Right kidney (tissue), 9 donors: ENCODE measurements around the gene CFAP107.
"Not testable (repeated sequence)": the region's sequence is repeated elsewhere in the genome, so short reads cannot be mapped to it uniquely, and the experiment has no call there.

Experiments used
- DNase-seq: peaks from one replicate; pipeline ENCODE4 v3.0.0-alpha.2; 2016
- long read RNA-seq, 8 donors: transcript quantifications; one replicate each; lab custom pipeline, GENCODE V29; 2026

The CFAP107 gene, protein sequence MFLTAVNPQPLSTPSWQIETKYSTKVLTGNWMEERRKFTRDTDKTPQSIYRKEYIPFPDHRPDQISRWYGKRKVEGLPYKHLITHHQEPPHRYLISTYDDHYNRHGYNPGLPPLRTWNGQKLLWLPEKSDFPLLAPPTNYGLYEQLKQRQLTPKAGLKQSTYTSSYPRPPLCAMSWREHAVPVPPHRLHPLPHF
- long read RNA-seq, donor 1 = 0 reads
- long read RNA-seq, donor 2 = 0 reads
- long read RNA-seq, donor 3 = 0 reads
- long read RNA-seq, donor 4 = 0 reads
- long read RNA-seq, donor 5, partial matches to known transcripts = 0 of 1 reads
- long read RNA-seq, donor 5, other reads (novel, unspliced or antisense) = 0 of 1 reads
- long read RNA-seq, donor 6 = 0 reads
- long read RNA-seq, donor 7 = 0 reads
- long read RNA-seq, donor 8, partial matches to known transcripts = 0 of 1 reads
- long read RNA-seq, donor 8, other reads (novel, unspliced or antisense) = 0 of 1 reads

DNA sequence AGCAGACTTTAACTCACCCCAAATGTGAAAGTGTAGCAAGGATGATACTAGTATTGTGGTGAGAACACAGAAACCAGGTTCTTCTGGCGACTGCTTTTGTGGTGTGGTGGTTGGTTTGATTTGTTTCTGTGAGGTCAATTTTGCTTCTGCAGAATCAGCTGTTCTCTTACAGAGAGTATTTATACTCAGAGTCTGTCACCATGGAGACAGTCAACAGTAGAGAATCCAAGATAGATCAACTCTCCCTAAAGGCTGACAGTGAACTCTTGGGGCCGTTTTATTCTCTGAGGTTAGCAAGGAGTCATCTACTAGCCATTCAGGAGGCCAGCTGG, at the start of gene CFAP107:
TSS of gene CFAP107 (plus strand) at position 209 of the 332 bp plus-strand sequence. CDS start 231 bp downstream, outside the sequence.
- DNase-seq = no peak

DNA sequence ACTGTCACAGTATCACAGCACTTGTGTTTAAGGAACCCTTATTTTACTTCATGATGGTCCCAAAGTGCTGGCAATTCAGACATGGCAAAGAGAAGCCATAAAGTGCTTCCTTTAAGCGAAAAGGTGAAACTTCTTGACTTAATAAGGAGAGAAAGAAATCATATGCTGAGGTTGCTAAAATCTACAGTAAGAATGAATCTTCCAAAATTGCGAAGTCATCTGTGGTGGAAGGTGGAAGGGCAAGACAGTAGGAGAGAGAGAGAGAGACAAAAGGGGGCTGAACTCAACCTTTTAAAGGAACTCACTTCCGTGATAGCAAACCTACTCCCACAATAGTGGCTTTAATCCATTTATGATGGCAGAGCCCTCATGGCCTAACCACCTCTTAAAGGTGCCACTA, 49.3 kb upstream of the CFAP107 start:
- no peak for DNase-seq

DNA sequence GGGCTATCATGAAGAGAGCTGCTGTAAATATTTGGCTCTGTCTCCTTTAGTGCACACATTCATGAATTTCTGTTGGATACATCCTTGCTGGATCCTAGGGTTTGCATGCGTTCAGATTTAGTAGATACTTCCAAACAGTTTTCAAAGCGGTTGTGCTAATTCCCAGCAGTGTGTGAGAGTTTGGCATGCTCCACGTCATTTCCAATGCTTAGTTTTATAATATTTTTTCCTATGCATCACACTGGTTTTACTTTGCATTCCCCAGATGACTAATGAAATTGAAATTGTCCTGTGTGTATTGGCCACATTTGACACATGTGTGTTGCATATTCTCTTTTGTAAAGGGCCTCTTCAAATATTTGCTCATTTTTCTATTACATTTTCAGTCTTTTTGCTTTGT, 48.6 kb upstream of the CFAP107 start:
- DNase-seq = no peak

DNA sequence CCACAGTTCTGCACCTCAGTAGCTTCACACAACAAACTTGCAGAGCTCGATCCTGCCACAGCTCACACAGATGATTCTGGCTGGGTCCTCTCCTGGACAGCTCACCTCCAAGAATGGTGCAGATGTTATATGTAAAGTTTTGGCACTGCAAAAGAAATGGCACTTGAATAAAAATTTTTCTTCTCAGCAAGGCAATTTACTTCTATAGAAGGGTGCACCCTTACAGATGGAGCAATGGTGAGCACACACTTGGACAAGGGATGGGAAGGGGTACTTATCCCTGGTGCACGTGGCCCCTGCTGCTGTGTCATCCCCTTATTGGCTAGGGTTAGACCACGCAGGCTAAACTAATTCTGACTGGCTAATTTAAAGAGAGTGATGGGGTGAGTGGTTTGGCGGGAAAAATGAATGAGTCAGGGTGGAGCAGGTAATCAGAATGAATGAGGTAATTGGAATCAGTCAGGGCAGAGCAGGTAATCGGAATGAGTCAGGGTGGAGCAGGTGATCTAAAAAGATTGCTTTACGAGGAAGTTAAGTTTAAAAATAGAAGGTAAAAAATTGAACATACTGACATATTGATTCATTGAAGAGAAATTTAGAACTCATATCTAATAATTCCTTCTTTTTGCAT, 42.1 kb upstream of the CFAP107 start:
- no peak for DNase-seq

DNA sequence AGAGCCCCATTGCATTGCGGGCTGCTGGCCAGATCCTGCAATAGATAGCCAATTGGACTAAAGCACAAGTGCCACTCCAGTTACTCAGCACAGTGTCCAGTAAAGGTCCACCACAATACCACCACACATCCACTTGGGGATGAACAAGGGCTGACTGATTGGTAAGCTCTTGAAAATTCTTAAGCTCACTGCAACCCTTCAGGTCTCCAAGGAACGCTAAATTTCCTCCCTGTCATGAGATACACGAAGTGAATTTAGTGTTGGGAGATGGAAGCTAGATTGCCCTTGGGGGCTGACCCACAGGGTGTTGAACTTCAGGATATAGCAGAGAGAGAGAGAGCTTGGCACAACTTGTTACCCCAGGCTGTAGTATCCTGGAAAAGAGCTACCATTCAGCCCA, 39.9 kb upstream of the CFAP107 start:
- no peak for DNase-seq

DNA sequence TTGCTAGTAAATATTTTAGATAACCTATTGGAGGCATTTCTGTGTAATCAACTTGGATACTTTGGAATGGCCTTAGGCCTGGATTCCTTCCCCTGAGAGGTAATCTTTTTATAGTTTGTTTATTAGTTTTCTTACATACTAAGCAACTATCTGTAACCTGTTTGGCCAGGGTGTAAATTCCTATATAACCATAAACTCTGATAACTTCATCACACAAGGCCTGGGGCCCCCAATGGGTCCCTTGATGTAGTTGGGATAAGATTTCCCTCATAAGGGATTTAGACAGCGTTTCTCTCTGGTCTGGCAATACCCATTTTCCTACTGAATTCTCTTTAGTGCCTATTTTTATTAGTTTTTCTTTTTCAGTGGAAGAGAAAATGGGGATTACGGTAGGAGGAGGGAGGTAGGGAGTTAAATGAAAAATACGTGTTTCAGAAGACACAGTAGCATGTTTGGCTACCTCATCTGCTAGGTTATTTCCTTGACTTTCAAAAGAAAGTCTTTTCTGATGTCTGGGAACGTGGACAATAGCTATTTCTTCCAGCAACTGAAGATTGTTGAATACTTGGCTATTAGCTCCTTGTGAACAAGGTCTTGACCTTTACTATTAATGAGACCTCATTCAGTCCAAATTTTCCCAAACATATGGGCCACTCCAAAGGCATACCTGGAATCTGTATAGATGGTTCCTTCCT, 37.5 kb upstream of the CFAP107 start:
- no peak for DNase-seq

DNA sequence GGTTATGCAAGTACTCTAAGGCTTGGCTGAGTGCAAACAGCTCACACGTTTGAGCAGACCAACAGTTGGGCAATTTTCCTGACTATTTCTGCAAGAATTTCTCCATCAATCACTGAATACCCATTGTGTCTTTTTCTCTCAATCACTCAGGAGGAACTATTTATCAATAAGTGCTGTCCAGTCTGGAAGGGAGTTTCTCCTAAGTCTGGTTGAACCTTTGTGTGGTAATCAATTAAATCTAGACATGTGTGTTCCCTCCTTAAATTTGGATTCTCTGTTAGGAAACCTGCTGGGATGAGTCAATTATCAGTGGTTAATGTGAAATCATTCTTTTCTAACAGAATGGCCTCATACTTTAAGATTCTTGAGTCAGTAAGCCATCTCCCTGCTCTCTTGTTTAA, 36.9 kb upstream of the CFAP107 start:
- no peak for DNase-seq

DNA sequence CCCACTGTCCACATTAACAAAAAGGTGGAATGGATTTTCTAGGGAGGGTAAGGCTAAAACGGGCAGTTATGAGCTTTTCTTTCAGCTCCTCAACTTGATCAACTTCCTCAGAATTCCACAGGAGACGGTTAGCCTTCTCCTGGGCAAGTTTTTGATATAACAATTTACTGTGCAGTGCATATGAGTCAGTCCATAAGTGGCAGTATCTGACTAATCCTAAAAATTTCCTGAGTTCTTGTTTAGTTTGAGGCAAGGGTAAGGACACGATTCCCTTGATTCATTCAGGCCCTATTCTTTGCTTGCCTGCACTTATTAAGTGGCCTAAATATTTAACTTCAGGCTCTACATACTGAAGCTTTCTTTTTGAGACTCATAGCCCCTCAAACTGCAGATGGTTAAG, 36.3 kb upstream of the CFAP107 start:
- DNase-seq = no peak

DNA sequence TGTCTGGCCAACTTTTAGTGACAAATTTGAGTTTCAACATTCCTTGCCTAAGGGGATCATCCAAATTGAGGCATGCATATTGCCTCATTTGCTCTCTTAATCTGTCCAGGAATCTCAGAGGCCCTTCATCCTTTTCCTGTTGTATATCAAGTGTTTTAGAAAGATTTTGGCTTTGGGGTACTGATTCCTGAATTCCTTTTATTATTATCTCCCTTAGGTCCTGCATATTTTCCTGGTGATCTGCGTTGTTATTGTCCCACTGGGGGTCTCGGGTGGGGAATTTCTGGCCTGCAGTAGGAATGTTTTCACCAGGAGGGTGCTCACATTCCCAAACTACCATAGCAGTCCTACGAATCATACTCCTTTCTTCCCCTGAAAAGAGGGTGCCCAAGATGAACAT, 34.5 kb upstream of the CFAP107 start:
- DNase-seq = no peak

DNA sequence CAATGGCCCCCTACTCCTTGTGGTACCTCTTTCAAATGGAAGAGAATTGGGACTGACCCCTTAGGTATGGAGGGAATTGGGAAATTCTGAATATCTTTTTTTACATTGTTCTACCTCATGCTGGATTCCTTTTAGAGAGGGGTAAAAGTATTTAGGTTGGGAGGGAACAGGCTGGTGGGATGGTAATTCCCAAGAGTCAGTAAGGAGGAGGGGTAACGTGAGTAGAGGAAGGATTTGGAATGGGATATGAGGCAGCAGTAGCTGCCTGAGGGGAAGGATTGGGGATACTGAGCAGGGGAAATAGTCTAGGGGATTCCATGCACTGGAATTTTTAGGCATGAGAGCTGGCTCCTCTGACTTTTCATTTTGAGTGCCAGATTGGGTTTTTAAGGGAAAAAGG, 33.9 kb upstream of the CFAP107 start:
- no peak for DNase-seq

DNA sequence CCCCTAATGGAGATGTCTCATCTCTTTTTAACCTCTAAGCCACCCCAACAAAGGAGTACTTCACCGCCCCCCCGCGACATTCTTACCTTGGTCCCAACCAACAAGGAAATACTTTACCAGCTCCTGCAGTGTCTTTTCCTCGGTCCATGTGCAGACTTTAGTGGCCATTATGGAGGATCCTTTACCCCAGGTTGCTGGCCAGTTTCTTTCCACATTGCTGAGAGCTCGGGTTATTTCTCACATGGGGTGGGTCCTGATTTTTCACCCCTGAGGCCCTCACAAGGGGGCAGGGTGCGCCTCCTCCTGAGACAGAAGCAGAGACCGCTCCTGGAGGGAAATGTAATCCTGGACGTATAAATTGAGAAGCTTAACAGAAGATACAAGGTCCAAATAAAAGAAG, 33.1 kb upstream of the CFAP107 start:
- no peak for DNase-seq

DNA sequence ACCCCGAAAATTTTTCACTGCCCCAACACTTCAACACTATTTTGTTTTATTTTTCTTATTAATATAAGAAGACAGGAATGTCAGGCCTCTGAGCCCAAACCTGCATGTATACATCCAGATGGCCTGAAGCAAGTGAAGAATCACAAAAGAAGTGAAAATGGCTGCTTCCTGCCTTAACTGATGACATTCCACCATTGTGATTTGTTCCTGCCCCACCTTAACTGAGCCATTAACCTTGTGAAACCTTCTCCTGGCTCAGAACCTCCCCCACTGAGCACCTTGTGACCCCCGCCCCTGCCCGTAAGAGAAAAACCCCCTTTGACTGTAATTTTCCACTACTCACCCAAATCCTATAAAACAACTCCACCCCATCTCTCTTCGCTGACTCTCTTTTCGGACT, 32.3 kb upstream of the CFAP107 start:
- DNase-seq = not testable (repeated sequence)

DNA sequence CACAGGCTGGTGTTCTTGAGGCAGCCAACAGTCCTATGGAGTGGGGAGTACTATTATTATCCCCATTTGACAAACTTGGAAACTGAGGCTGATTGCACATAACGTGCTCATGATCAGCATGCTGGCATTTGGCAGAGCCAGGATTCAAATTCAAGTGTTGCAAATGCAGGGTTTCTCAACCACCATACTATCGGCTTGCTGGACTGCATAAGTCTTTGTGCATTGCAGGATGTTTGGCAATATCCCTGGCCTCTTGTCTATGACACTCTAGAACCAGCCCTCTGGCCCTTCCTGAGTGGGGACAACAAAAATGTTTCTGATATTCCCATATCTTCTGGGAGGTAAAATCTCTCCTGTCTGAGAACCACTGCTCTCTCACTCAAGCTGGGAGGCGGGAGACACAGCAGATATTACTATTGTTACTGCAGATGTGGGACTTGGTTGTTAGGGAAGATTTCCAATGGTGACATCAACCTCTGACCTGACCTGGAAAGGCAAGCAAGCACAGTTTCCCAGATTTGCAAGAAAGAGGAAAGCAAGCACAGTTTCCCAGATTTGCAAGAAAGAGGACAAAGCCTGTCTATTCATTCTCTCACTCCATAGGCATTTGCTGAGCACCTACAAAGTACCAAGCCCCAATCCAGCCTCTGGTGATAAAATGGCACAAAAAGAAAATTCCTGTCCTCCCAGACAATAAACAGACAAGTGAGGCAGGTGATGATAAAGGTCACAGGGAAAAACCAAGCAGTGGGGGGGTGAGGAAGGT, 31.1 kb upstream of the CFAP107 start:
- no peak for DNase-seq

DNA sequence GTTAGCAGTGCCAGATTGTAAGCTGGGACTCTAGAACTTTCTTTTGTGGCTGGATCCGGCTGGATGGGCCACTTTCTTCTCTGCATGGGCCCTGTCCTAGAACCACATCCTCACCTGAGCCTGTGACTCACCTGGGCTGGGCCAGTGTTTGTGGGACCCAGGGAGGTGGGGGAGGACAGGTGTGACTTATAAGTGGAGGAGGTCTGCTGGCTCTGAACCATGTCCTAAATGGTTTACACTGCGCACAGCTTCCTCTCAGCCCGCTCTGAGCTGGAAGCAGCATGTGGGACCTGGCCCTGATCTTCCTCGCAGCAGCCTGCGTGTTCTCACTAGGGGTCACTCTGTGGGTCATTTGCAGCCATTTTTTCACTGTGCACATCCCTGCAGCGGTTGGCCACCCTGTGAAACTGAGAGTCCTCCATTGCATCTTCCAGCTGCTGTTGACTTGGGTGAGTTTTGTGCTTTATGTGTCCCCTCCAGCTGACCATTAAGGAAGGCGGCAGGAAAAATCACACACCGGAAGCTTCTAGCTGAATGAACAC, 30.0 kb upstream of the CFAP107 start, which contains the start of gene AADACL3:
TSS of gene AADACL3 (plus strand) at position 215 of the 542 bp plus-strand sequence. CDS start at position 282, 67 bp downstream.
- DNase-seq = no peak

DNA sequence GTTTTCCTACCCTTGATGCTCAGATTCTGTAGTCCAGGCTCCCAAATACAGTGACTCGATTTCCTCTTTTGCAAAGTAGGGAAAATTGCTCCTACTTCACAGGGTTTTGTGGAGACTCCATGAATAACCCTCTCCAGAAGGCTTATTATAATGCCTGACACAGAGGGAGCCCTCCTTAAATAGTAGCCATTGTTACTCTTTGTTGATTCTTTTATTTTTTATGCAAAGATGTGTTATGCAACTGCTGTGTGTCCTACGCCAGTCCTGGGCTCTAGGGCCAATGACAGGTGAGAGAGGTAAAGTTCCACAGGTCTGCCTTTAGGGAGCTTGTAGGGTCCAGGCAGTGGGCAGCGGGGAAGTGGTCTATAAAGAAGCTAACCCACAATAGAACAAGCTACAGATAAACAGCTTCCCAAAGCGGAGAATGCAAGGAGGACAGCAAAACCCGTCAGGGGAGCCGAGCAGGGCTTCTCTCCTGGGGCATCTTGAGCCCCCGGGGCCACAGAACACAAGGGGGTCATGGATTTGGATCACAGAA, 28.6 kb upstream of the CFAP107 start:
- DNase-seq = no peak

DNA sequence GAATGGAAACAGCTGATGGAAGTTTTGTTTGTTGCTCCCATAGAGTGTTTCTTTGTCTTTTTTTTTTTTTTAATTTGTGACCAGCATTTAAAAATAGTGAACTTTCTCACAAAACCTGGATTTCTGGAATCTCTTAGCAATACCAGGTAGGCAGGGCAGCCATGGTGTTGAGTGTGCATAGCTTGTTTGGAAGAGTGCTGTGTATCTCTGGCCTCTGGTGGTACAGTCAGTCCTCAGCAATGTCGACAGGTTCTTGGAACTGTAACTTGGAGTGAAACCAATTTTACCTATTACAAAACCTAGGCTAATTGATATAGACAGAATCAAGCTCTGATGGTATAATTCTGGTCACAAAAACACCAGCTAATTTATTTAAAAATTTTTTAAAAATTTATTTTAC, 23.4 kb upstream of the CFAP107 start:
- DNase-seq = no peak

DNA sequence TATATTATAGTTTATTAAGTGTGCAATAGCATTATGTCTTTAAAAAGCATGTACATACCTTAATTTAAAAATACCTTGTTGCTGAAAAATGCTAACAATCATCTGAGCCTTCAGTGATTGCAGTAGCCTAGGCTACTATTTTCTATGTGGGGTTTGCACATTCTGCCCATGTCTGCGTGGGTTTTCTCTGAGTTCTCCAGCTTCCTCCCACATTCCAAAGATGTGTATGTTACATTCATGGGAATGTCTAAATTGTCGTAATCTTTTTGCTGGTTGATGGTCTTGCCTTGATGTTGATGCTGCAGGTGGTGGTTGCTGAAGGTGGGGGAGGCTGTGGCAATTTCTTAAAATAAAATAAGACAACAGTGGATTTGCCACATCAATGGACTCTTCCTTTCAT, 17.6 kb upstream of the CFAP107 start:
- no peak for DNase-seq

DNA sequence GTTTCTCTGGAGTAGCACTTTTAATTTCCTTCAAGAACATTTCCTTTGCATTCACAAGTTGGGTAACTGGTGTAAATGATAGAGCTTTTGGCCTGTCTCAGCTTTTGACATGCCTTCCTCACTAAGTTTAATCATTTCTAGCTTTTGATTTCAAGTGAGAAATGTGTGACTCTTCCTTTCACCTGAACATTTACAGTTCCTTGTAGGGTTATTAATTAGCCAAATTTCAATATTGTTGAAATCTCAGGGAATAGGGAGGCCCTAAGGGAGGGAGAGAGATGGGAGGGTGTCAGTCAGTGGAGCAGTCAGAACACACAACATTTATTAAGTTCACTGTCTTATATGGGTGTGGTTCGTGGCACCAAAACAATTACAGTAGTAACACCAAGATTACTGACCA, 15.8 kb upstream of the CFAP107 start:
- DNase-seq = no peak

DNA sequence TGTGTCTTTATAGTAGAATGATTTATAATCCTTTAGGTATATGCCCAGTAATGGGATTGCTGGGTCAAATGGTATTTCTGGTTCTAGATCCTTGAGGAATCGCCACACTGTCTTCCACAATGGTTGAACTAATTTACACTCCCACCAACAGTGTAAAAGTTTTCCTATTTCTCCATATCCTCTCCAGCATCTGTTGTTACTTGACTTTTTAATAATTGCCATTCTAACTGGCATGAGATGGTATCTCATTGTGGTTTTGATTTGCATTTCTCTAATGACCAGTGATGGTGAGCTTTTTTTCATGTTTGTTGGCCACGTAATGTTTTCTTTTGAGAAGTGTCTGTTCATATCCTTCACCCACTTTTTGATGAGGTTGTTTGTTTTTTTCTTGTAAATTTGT, 14.9 kb upstream of the CFAP107 start:
- DNase-seq = not testable (repeated sequence)

DNA sequence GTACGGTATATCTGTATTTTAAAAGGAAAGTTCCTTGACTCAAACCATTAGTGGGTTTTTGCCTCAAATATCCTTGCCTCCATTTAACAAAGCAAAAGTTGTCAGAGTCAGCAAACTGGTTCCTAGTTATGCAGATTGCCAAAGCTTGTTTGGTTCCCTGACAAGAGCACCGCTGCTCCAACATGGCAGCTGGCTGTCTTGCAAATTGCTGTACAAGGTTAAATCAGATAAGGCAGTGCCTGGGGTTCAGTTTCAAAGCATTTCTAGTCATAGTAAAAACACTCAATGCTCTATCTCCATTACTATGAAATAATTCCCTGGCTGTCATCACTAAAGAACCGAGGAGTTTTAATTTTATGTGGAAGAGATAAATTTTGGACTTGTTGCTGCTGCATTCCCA, 11.3 kb upstream of the CFAP107 start:
- DNase-seq = no peak

DNA sequence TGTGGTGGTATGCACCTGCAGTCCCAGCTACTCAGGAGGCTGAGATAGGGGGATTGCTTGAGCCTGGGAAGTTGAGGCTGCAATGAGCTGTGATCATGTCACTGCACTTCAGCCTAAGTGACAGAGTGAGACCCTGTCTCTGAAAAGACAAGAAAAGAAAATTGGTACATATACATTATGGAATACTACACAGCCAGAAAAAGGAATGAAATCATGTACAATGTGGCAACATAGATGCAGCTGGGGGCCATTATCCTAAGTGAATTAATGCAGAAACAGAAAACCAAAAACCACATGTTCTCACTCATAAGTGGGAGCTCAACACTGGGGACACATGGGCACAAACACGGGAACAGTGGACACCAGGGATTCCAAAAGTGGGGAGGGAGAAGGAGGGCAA, 7.1 kb upstream of the CFAP107 start:
- no peak for DNase-seq

DNA sequence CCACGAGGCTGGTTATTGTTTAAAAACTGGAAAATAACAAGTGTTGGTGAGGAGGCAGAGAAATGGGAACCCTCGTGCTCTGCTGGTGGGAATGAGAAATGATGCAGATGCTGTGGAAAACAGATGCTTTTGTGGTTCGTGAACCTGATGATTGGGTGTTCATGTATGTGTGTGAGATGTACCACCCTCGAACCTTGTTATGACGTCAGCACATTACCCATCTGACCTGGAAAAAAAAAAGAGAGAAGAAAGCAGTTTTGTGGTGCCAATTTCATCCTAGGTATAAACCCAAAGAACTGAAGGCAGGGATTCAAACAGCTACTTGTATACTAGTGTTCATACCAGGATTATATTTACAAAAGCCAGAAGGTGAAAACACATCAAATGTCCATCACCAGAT, 6.4 kb upstream of the CFAP107 start:
- DNase-seq = no peak
